Measurements from ENCODE around the gene AIG1.

Gene AIG1

GRCh38 chr6:143117108-143117507, 56.4 kb downstream of the AIG1 start:
- no peak overlapping the region for H3K4me3 ChIP-seq
- H3K9ac ChIP-seq (ENCODE audit: insufficient read length), result no peak overlapping the region
- no peaks in the 10 kb centered on the region for H3K9me3 ChIP-seq (ENCODE audit: low read depth, low read length)
- H3K27ac ChIP-seq, result no peak overlapping the region
- DNase-seq (ENCODE audit: low read depth, low spot score), result no peak
- TF ChIP-seq POLR2AphosphoS5 (IDR thresholded peaks at IDR 0.05; ENCODE audit: borderline replicate concordance, low read depth, low read length), result no peak
- no peak for TF ChIP-seq FOXP2 (optimal IDR thresholded peaks at IDR 0.05; ENCODE audit: control extremely low read depth, extremely low read length, insufficient read depth)
- TF ChIP-seq EZH2 (IDR thresholded peaks at IDR 0.05), result no peak
- H3K36me3 ChIP-seq (ENCODE audit: insufficient read depth, low read length), result no peaks in the 10 kb centered on the region

- TF ChIP-seq POLR2AphosphoS5 (IDR thresholded peaks at IDR 0.05; ENCODE audit: borderline replicate concordance, low read depth, low read length) (no peak), EZH2 (IDR thresholded peaks at IDR 0.05) (no peak), FOXP2 (optimal IDR thresholded peaks at IDR 0.05; ENCODE audit: control extremely low read depth, extremely low read length, insufficient read depth) (no peak)
- no peak overlapping the region for H3K27ac ChIP-seq
- H3K9ac ChIP-seq (ENCODE audit: insufficient read length), result no peak overlapping the region
- no peaks in the 10 kb centered on the region for H3K36me3 ChIP-seq (ENCODE audit: insufficient read depth, low read length)
- no peak overlapping the region for H3K4me3 ChIP-seq
- no peaks in the 10 kb centered on the region for H3K9me3 ChIP-seq (ENCODE audit: low read depth, low read length)
- no peak for DNase-seq (ENCODE audit: low read depth, low spot score)
These were observed 58.6 kb downstream of the AIG1 start for GRCh38 chr6:143119260-143119659.

- no peaks in the 10 kb centered on the region for H3K36me3 ChIP-seq (ENCODE audit: insufficient read depth, low read length)
- TF ChIP-seq EZH2 (IDR thresholded peaks at IDR 0.05) (no peak), POLR2AphosphoS5 (IDR thresholded peaks at IDR 0.05; ENCODE audit: borderline replicate concordance, low read depth, low read length) (no peak), FOXP2 (optimal IDR thresholded peaks at IDR 0.05; ENCODE audit: control extremely low read depth, extremely low read length, insufficient read depth) (no peak)
- no peak overlapping the region for H3K4me3 ChIP-seq
- no peak overlapping the region for H3K27ac ChIP-seq
- no peak overlapping the region for H3K9ac ChIP-seq (ENCODE audit: insufficient read length)
- no peak for DNase-seq (ENCODE audit: low read depth, low spot score)
- H3K9me3 ChIP-seq (ENCODE audit: low read depth, low read length), result no peaks in the 10 kb centered on the region
These were observed 62.4 kb downstream of the AIG1 start for GRCh38 chr6:143123081-143123480.

DNA sequence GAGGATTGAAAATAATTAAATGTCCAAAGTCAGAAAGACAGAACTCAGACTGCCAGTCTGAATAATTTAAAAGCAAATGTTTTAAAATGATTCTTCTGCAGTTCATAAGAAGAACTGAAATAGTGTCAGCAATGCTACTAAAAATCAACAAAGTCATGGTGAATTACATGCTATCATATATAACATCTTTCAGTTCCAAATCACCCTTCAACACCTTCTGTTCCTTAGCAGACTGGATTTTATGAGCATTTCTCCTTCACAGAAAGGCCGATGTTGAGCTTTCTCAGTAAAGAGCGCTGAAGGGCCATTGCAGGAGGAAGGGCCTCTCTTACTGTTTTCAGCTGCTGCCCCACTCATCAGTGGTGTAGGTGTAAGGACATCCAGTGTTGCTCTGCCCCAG, 63.3 kb downstream of the AIG1 start:
- no peak overlapping the region for H3K9ac ChIP-seq (ENCODE audit: insufficient read length)
- no peak for DNase-seq (ENCODE audit: low read depth, low spot score)
- H3K27ac ChIP-seq, result no peak overlapping the region
- H3K36me3 ChIP-seq (ENCODE audit: insufficient read depth, low read length), result no peaks in the 10 kb centered on the region
- no peak overlapping the region for H3K4me3 ChIP-seq
- no peak for TF ChIP-seq FOXP2 (optimal IDR thresholded peaks at IDR 0.05; ENCODE audit: control extremely low read depth, extremely low read length, insufficient read depth)
- TF ChIP-seq EZH2 (IDR thresholded peaks at IDR 0.05), result no peak
- no peak for TF ChIP-seq POLR2AphosphoS5 (IDR thresholded peaks at IDR 0.05; ENCODE audit: borderline replicate concordance, low read depth, low read length)
- H3K9me3 ChIP-seq (ENCODE audit: low read depth, low read length), result no peaks in the 10 kb centered on the region

GRCh38 chr6:143125455-143125854, 64.8 kb downstream of the AIG1 start:
- peak; percentile 60 for DNase-seq (ENCODE audit: low read depth, low spot score)
- Histone ChIP-seq H3K27ac (no peak overlapping the region), H3K4me3 (peak overlapping the region; percentile 16; the same call in 1 of the 2 replicates), H3K9me3 (ENCODE audit: low read depth, low read length) (no peaks in the 10 kb centered on the region), H3K9ac (ENCODE audit: insufficient read length) (no peak overlapping the region), H3K36me3 (ENCODE audit: insufficient read depth, low read length) (no peaks in the 10 kb centered on the region)
- TF ChIP-seq POLR2AphosphoS5 (IDR thresholded peaks at IDR 0.05; ENCODE audit: borderline replicate concordance, low read depth, low read length), result no peak; the same call in 1 of the 2 replicates
- no peak for TF ChIP-seq EZH2 (IDR thresholded peaks at IDR 0.05)

- H3K4me3 ChIP-seq, result peak overlapping the region; percentile 16; the same call in 1 of the 2 replicates
- no peak for DNase-seq (ENCODE audit: low read depth, low spot score)
- H3K27ac ChIP-seq, result no peak overlapping the region
- no peaks in the 10 kb centered on the region for H3K36me3 ChIP-seq (ENCODE audit: insufficient read depth, low read length)
- TF ChIP-seq EZH2 (IDR thresholded peaks at IDR 0.05) (no peak), POLR2AphosphoS5 (IDR thresholded peaks at IDR 0.05; ENCODE audit: borderline replicate concordance, low read depth, low read length) (no peak), FOXP2 (optimal IDR thresholded peaks at IDR 0.05; ENCODE audit: control extremely low read depth, extremely low read length, insufficient read depth) (no peak)
- no peak overlapping the region for H3K9ac ChIP-seq (ENCODE audit: insufficient read length)
- H3K9me3 ChIP-seq (ENCODE audit: low read depth, low read length), result no peaks in the 10 kb centered on the region
These were observed 65.3 kb downstream of the AIG1 start for GRCh38 chr6:143125864-143126573.

- Histone ChIP-seq H3K4me3 (no peak overlapping the region), H3K9me3 (ENCODE audit: low read depth, low read length) (no peaks in the 10 kb centered on the region), H3K9ac (ENCODE audit: insufficient read length) (no peak overlapping the region), H3K27ac (no peak overlapping the region), H3K36me3 (ENCODE audit: insufficient read depth, low read length) (no peaks in the 10 kb centered on the region)
- no peak for DNase-seq (ENCODE audit: low read depth, low spot score)
- TF ChIP-seq EZH2 (IDR thresholded peaks at IDR 0.05) (no peak), POLR2AphosphoS5 (IDR thresholded peaks at IDR 0.05; ENCODE audit: borderline replicate concordance, low read depth, low read length) (no peak), FOXP2 (optimal IDR thresholded peaks at IDR 0.05; ENCODE audit: control extremely low read depth, extremely low read length, insufficient read depth) (no peak)
These were observed 65.9 kb downstream of the AIG1 start for GRCh38 chr6:143126574-143126941.

GRCh38 chr6:143127941-143128680, 67.4 kb downstream of the AIG1 start:
- Histone ChIP-seq H3K9me3 (ENCODE audit: low read depth, low read length) (no peaks in the 10 kb centered on the region), H3K27ac (no peak overlapping the region), H3K9ac (ENCODE audit: insufficient read length) (no peak overlapping the region), H3K4me3 (no peak overlapping the region), H3K36me3 (ENCODE audit: insufficient read depth, low read length) (no peaks in the 10 kb centered on the region)
- no peak for DNase-seq (ENCODE audit: low read depth, low spot score)
- TF ChIP-seq EZH2 (IDR thresholded peaks at IDR 0.05) (no peak), FOXP2 (optimal IDR thresholded peaks at IDR 0.05; ENCODE audit: control extremely low read depth, extremely low read length, insufficient read depth) (no peak), POLR2AphosphoS5 (IDR thresholded peaks at IDR 0.05; ENCODE audit: borderline replicate concordance, low read depth, low read length) (no peak)

Measured in SK-N-MC (cell line).